Endothelial cell of umbilical vein (primary cell): Measurements from ENCODE around the gene SUMO2. TPM values are rescaled to one million over a fixed set of nuclear protein-coding genes. Genes with fewer than 3 reads are reported as not detected.

Source experiments
- BruUV-seq: library from RNA; stranded (reverse); fragments of 400-500 nt; replicated peaks from 2 replicates; lab custom pipeline; 2021; lab: Mats Ljungman, UMichigan
- CTCF ChIA-PET: fragments of 300-600, 350-600 bp; sonication (Branson Sonifier 250); formaldehyde crosslinking; loops from one replicate; lab custom pipeline; 2021; ENCODE audit warnings: antibody characterized with exemption, inconsistent platforms; lab: Charles Lee
- POLR2A ChIA-PET: fragments of 300-600, 350-600 bp; sonication (Branson Sonifier 250); formaldehyde crosslinking; loops from one replicate; lab custom pipeline; 2021; ENCODE audit warnings: antibody characterized with exemption, inconsistent platforms; lab: Charles Lee
- DNase-seq: peaks from one replicate; pipeline ENCODE4 v3.0.0-alpha.2; 2011; ENCODE audit warnings: low read depth, low spot score
- FAIRE-seq: peaks from 2 replicates; lab custom pipeline; 2011; peaks lifted over from hg19 to GRCh38; lab: Jason Lieb, UNC
- H2AFZ ChIP-seq: 2 replicates; pipeline ENCODE4 v1.6.0; 2012; ENCODE audit warnings: low read depth, low read length, control low read depth, inconsistent platforms
- H3K27ac ChIP-seq: 2 replicates; pipeline ENCODE4 v1.5.1; 2011; ENCODE audit warnings: low read depth, mild to moderate bottlenecking, control low read depth, low read length, moderate library complexity; ENCODE audit not compliant: insufficient read depth
- H3K27me3 ChIP-seq, 2 experiments: 2 replicates each; pipeline versions ENCODE4 v1.6.0 to v1.6.1; 2011; ENCODE audit warnings: low read length in 2 of 2, mixed read lengths in 1 of 2; ENCODE audit not compliant: control insufficient read depth in 2 of 2, insufficient read depth in 2 of 2
- H3K36me3 ChIP-seq, 2 experiments: 2 replicates in 1 of 2; 3 replicates in 1 of 2; pipeline ENCODE4 v1.5.1; 2011; ENCODE audit warnings: low read length in 2 of 2, mild to moderate bottlenecking in 1 of 2, moderate library complexity in 1 of 2; ENCODE audit not compliant: control insufficient read depth in 2 of 2, insufficient read depth in 2 of 2; ENCODE audit errors: extremely low read depth in 1 of 2
- H3K4me1 ChIP-seq: 3 replicates; pipeline ENCODE4 v1.5.1; 2011; ENCODE audit warnings: mild to moderate bottlenecking, low read length; ENCODE audit not compliant: control insufficient read depth, insufficient read depth; ENCODE audit errors: extremely low read depth
- H3K4me2 ChIP-seq: 2 replicates; pipeline ENCODE4 v1.6.1; 2011; ENCODE audit warnings: low read length, control low read depth, mixed read lengths; ENCODE audit not compliant: insufficient read depth
- H3K4me3 ChIP-seq, 3 experiments: fragments of 200-600 bp in 1 of 3; sonication (generic), shearing (Covaris generic) in 1 of 3; replicated peaks in 1 of 3; 2 replicates each; pipeline ENCODE4 v1.5.1; 2011 to 2016; ENCODE audit warnings: control low read depth in 3 of 3, low read length in 3 of 3, mild to moderate bottlenecking in 2 of 3, inconsistent platforms in 1 of 3, low read depth in 1 of 3, moderate library complexity in 1 of 3; ENCODE audit not compliant: insufficient read depth in 1 of 3
- H3K79me2 ChIP-seq: 2 replicates; pipeline ENCODE4 v1.6.0; 2012; ENCODE audit warnings: low read length, inconsistent platforms; ENCODE audit not compliant: control insufficient read depth, insufficient read depth
- H3K9ac ChIP-seq: replicated peaks from 2 replicates; pipeline ENCODE3; 2011; ENCODE audit warnings: low read length, control low read depth; ENCODE audit not compliant: insufficient read depth; ENCODE audit errors: extremely low read depth
- H3K9me1 ChIP-seq: replicated peaks from 3 replicates; pipeline ENCODE4 v1.6.0; 2011; ENCODE audit warnings: mild to moderate bottlenecking, low read length; ENCODE audit not compliant: control insufficient read depth, insufficient read depth; ENCODE audit errors: extremely low read depth
- H3K9me3 ChIP-seq: replicated peaks from 2 replicates; pipeline ENCODE4 v1.5.1; 2012; ENCODE audit warnings: low read length, inconsistent platforms; ENCODE audit not compliant: control insufficient read depth, insufficient read depth
- H4K20me1 ChIP-seq: replicated peaks from 2 replicates; pipeline ENCODE3; 2011; ENCODE audit warnings: mild to moderate bottlenecking, low read length; ENCODE audit not compliant: control insufficient read depth, insufficient read depth; ENCODE audit errors: extremely low read depth
- CTCF ChIP-seq, 2 donors: IDR thresholded peaks; 1 replicate in 1 of 2; 2 replicates in 1 of 2; pipeline ENCODE4 v1.5.1; 2011; ENCODE audit warnings: low read length in 2 of 2, mild to moderate bottlenecking in 2 of 2, moderate library complexity in 2 of 2, control low read depth in 1 of 2, inconsistent platforms in 1 of 2, low read depth in 1 of 2; ENCODE audit not compliant: insufficient read depth in 1 of 2; ENCODE audit errors: extremely low read depth in 1 of 2
- EZH2 ChIP-seq: IDR thresholded peaks from 2 replicates; pipeline ENCODE4 v1.6.1; 2012; ENCODE audit warnings: borderline replicate concordance, low read depth, mild to moderate bottlenecking, moderate library complexity, low read length, inconsistent platforms; ENCODE audit not compliant: severe bottlenecking
- FOS ChIP-seq: IDR thresholded peaks from 2 replicates; pipeline ENCODE4 v1.6.1; 2011; ENCODE audit warnings: mild to moderate bottlenecking, low read length, moderate library complexity, borderline replicate concordance; ENCODE audit not compliant: insufficient read depth
- GATA2 ChIP-seq: IDR thresholded peaks from 2 replicates; pipeline ENCODE4 v1.7.0; 2011; ENCODE audit warnings: low read depth, mild to moderate bottlenecking, moderate library complexity, mixed read lengths, low read length; ENCODE audit not compliant: insufficient read length, insufficient read depth
- JUN ChIP-seq: IDR thresholded peaks from 2 replicates; pipeline ENCODE4 v1.6.1; 2011; ENCODE audit warnings: borderline replicate concordance, low read depth; ENCODE audit not compliant: insufficient read length, insufficient read depth
- MAX ChIP-seq: IDR thresholded peaks from 2 replicates; pipeline ENCODE4 v1.6.1; 2011; ENCODE audit not compliant: insufficient read depth, insufficient read length
- MYC ChIP-seq: IDR thresholded peaks from one replicate; pipeline ENCODE4 v1.6.1; 2011; ENCODE audit warnings: mild to moderate bottlenecking, low read depth, low read length
- POLR2A ChIP-seq: IDR thresholded peaks from 2 replicates; pipeline ENCODE4 v1.6.1; 2012; ENCODE audit warnings: low read depth, mild to moderate bottlenecking, control low read depth, low read length
- POLR2AphosphoS5 ChIP-seq: IDR thresholded peaks from 2 replicates; pipeline ENCODE4 v1.6.1; 2012; ENCODE audit warnings: low read depth, mild to moderate bottlenecking, control low read depth, low read length, moderate library complexity; ENCODE audit not compliant: insufficient read depth
- dilution Hi-C: fragments of 300-500 bp; cut with MboI; formaldehyde crosslinking; loops from one replicate; pipeline ENCODE4 v1.15.0; 2019; ENCODE audit warnings: low sequenced_read_pairs; ENCODE audit not compliant: extremely low pct_ligation_motif_present
- intact Hi-C: fragments of 100-400 bp; cut with micrococcal nuclease; formaldehyde crosslinking; loops from one replicate; pipeline ENCODE4 v1.10.0; 2022
- polyA plus RNA-seq, 4 experiments: library from polyadenylated mRNA; depleted of rRNA in 3 of 4; stranded (reverse) in 3 of 4; unstranded in 1 of 4; fragments of >200 nt; gene quantifications; 2 replicates each; pipeline versions ENCODE4 v1.2.1 to v1.2.3, GENCODE V29; 2011 to 2012; ENCODE audit warnings: missing spikeins in 1 of 4
- total RNA-seq: library from RNA; stranded (reverse); gene quantifications from 2 replicates; pipeline ENCODE4 v1.2.3, GENCODE V29; 2021

The SUMO2 gene
- total and polyA plus RNA-seq, 2 donors (not counting 3 experiments of a cell fraction or from before 2014, with no cell fraction given) = 75.6 to 437 TPM

DNA sequence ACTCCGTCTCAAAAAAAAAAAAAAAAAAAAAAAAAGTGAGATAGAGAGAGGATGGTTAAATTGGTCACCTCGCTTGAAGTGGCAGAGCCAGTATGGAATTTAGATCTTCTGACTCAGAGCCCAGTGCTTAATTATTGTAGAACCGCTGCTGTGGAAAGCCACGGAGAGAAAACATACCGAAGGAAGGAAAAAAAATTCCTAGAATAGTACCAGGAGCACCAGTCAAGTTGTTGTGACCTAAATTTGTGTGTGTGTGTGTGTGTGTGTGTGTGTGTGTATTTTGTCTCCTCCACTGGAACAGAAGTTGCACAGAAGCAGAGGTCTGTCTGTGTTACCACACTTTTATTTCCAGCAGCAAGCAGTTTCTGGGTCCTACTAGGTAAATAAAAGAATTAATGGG is 12.1 kb upstream of the SUMO2 start:
- Histone ChIP-seq H3K79me2 (no peaks in the 10 kb centered on the region), H2AFZ (no peak overlapping the region), H3K9me3 (no peaks in the 10 kb centered on the region), H3K9me1 (no peaks in the 10 kb centered on the region), H3K4me3 (no peak overlapping the region), H3K27ac (no peak overlapping the region), H3K9ac (no peak overlapping the region), H3K4me1 (no peaks in the 10 kb centered on the region), H4K20me1 (no peaks in the 10 kb centered on the region), H3K4me2 (no peak overlapping the region), H3K27me3 (no peaks in the 10 kb centered on the region), H3K36me3 (no peaks in the 10 kb centered on the region)
- CTCF ChIA-PET = no interaction called here
- TF ChIP-seq JUN = no peak
- TF ChIP-seq CTCF (IDR thresholded peaks at IDR 0.05; ENCODE audit: extremely low read depth in 1 of 2, insufficient read depth in 1 of 2, low read depth in 1 of 2, low read length in 2 of 2) = no peak
- no peak for TF ChIP-seq GATA2
- TF ChIP-seq MAX = no peak
- TF ChIP-seq MYC = no peak
- no peak for TF ChIP-seq POLR2AphosphoS5
- TF ChIP-seq FOS = no peak
- TF ChIP-seq POLR2A = no peak
- no peak for TF ChIP-seq EZH2
- POLR2A ChIA-PET = no interaction called here
- dilution Hi-C loops = no loop called here
- FAIRE-seq (no peak), DNase-seq (no peak)
- no TSS peak for BruUV-seq
- intact Hi-C loops = no loop called here
